H9 (cell line): ENCODE data around the gene WSCD2. TPM values are rescaled to one million over a fixed set of nuclear protein-coding genes. Genes with fewer than 3 reads are reported as not detected.
A peak's percentile ranks its signal among the peaks of the same experiment; 100 is the strongest.

Experiments
- DNase-seq: peaks from one replicate; pipeline ENCODE4 v3.0.0-alpha.2; 2017
- H2AFZ ChIP-seq: one replicate; pipeline ENCODE4 v1.6.1; 2013; ENCODE audit warnings: mild to moderate bottlenecking, low read length, control low read depth, moderate library complexity
- H2AK5ac ChIP-seq: 2 replicates; pipeline ENCODE4 v1.6.1; 2013; ENCODE audit warnings: low read length, control low read depth, mixed read lengths; ENCODE audit not compliant: insufficient read length
- H2BK120ac ChIP-seq: one replicate; pipeline ENCODE4 v1.6.1; 2013; ENCODE audit warnings: low read depth, mild to moderate bottlenecking, low read length, control low read depth, inconsistent platforms; ENCODE audit not compliant: poor library complexity, severe bottlenecking
- H2BK12ac ChIP-seq: 2 replicates; pipeline ENCODE4 v1.6.1; 2013; ENCODE audit warnings: low read length, control low read depth, mixed read lengths, low read depth; ENCODE audit not compliant: insufficient read length
- H2BK15ac ChIP-seq: 2 replicates; pipeline ENCODE4 v1.6.1; 2013; ENCODE audit warnings: low read depth, low read length, control low read depth
- H2BK20ac ChIP-seq: one replicate; pipeline ENCODE4 v1.6.1; 2013; ENCODE audit warnings: low read depth, mild to moderate bottlenecking, low read length, control low read depth, inconsistent platforms; ENCODE audit not compliant: poor library complexity, severe bottlenecking
- H2BK5ac ChIP-seq: 2 replicates; pipeline ENCODE4 v1.6.1; 2013; ENCODE audit warnings: low read length, control low read depth, mixed read lengths; ENCODE audit not compliant: insufficient read length
- H3K14ac ChIP-seq: 2 replicates; pipeline ENCODE4 v1.6.1; 2013; ENCODE audit warnings: low read length, control low read depth; ENCODE audit not compliant: insufficient read depth
- H3K18ac ChIP-seq: 2 replicates; pipeline ENCODE4 v1.6.1; 2013; ENCODE audit warnings: low read depth, mild to moderate bottlenecking, mixed read lengths, low read length, control low read depth; ENCODE audit not compliant: insufficient read length
- H3K23ac ChIP-seq: 2 replicates; pipeline ENCODE4 v1.6.1; 2013; ENCODE audit warnings: low read length, control low read depth, mixed read lengths, low read depth; ENCODE audit not compliant: insufficient read length
- H3K23me2 ChIP-seq: 2 replicates; pipeline ENCODE4 v1.6.1; 2013; ENCODE audit warnings: low read depth, mild to moderate bottlenecking, mixed read lengths, low read length, control low read depth; ENCODE audit not compliant: insufficient read length, poor library complexity, severe bottlenecking
- H3K27ac ChIP-seq: 2 replicates; pipeline ENCODE4 v1.5.1; 2013; ENCODE audit warnings: low read length, control low read depth, mixed read lengths, low read depth; ENCODE audit not compliant: insufficient read length
- H3K27me3 ChIP-seq: 2 replicates; pipeline ENCODE4 v1.6.1; 2013; ENCODE audit warnings: low read length, control low read depth, inconsistent platforms; ENCODE audit not compliant: insufficient read depth
- H3K4ac ChIP-seq: 2 replicates; pipeline ENCODE4 v1.6.1; 2013; ENCODE audit warnings: low read depth, mild to moderate bottlenecking, control low read depth, inconsistent platforms, low read length, moderate library complexity
- H3K4me1 ChIP-seq: 2 replicates; pipeline ENCODE4 v1.6.1; 2013; ENCODE audit warnings: low read length, control low read depth, inconsistent platforms; ENCODE audit not compliant: insufficient read depth
- H3K4me2 ChIP-seq: 2 replicates; pipeline ENCODE4 v1.6.1; 2013; ENCODE audit warnings: low read length, control low read depth, mixed read lengths; ENCODE audit not compliant: insufficient read length, insufficient read depth
- H3K56ac ChIP-seq: 2 replicates; pipeline ENCODE4 v1.6.1; 2013; ENCODE audit warnings: low read depth, mild to moderate bottlenecking, mixed read lengths, low read length, control low read depth; ENCODE audit not compliant: insufficient read length
- H3K79me1 ChIP-seq: 2 replicates; pipeline ENCODE4 v1.6.1; 2013; ENCODE audit warnings: low read depth, mild to moderate bottlenecking, moderate library complexity, low read length, control low read depth, inconsistent platforms; ENCODE audit not compliant: insufficient read depth, poor library complexity, severe bottlenecking
- H3K79me2 ChIP-seq: 2 replicates; pipeline ENCODE4 v1.6.1; 2013; ENCODE audit warnings: low read length, control low read depth, inconsistent platforms; ENCODE audit not compliant: insufficient read depth
- H3K9ac ChIP-seq: 2 replicates; pipeline ENCODE4 v1.6.1; 2013; ENCODE audit warnings: low read length, control low read depth, mixed read lengths; ENCODE audit not compliant: insufficient read length; ENCODE audit errors: extremely low read depth
- H3K9me3 ChIP-seq: one replicate; pipeline ENCODE4 v1.6.1; 2013; ENCODE audit warnings: low read depth, low read length, inconsistent platforms; ENCODE audit not compliant: control insufficient read depth
- H3T11ph ChIP-seq: one replicate; pipeline ENCODE4 v1.6.1; 2013; ENCODE audit warnings: mild to moderate bottlenecking, low read length, control low read depth, inconsistent platforms
- H4K20me1 ChIP-seq: one replicate; pipeline ENCODE4 v1.6.1; 2013; ENCODE audit not compliant: control insufficient read depth, insufficient read length, insufficient read depth
- H4K5ac ChIP-seq: 2 replicates; pipeline ENCODE4 v1.6.1; 2013; ENCODE audit warnings: low read depth, mild to moderate bottlenecking, mixed read lengths, low read length, control low read depth; ENCODE audit not compliant: insufficient read length
- H4K8ac ChIP-seq: replicated peaks from 2 replicates; pipeline ENCODE4 v1.6.1; 2013; ENCODE audit warnings: low read length, control low read depth, mixed read lengths, low read depth; ENCODE audit not compliant: insufficient read length
- H4K91ac ChIP-seq: 2 replicates; pipeline ENCODE4 v1.6.1; 2013; ENCODE audit warnings: low read depth, mild to moderate bottlenecking, moderate library complexity, mixed read lengths, low read length, control low read depth; ENCODE audit not compliant: insufficient read length
- H3K27ac Mint-ChIP-seq, 3 experiments: 2 replicates in 2 of 3; 3 replicates in 1 of 3; pipeline ENCODE4 v1.8.0; 2020 to 2021; ENCODE audit warnings: mixed read lengths in 3 of 3, mild to moderate bottlenecking in 1 of 3, moderate library complexity in 1 of 3
- H3K27me3 Mint-ChIP-seq: 2 replicates; pipeline ENCODE4 v1.8.0; 2021; ENCODE audit warnings: low read depth, mild to moderate bottlenecking, moderate library complexity, mixed read lengths
- H3K36me3 Mint-ChIP-seq, 3 experiments: 2 replicates in 2 of 3; 3 replicates in 1 of 3; pipeline ENCODE4 v1.8.0; 2020 to 2021; ENCODE audit warnings: low read depth in 3 of 3, mixed read lengths in 3 of 3; ENCODE audit not compliant: insufficient read depth in 1 of 3
- H3K4me1 Mint-ChIP-seq, 2 experiments: 2 replicates each; pipeline ENCODE4 v1.8.0; 2020; ENCODE audit warnings: mixed read lengths in 2 of 2
- H3K4me3 Mint-ChIP-seq, 2 experiments: 2 replicates in 1 of 2; 3 replicates in 1 of 2; pipeline ENCODE4 v1.8.0; 2020 to 2021; ENCODE audit warnings: mild to moderate bottlenecking in 2 of 2, mixed read lengths in 2 of 2, moderate library complexity in 1 of 2
- H3K9me3 Mint-ChIP-seq, 2 experiments: 2 replicates in 1 of 2; 3 replicates in 1 of 2; pipeline ENCODE4 v1.8.0; 2020; ENCODE audit warnings: mild to moderate bottlenecking in 2 of 2, mixed read lengths in 2 of 2, moderate library complexity in 1 of 2
- CTCF ChIP-seq: fragments of 200-600 bp; sonication (generic); conservative IDR thresholded peaks from 3 replicates; pipeline ENCODE4 v1.8.0; 2021; ENCODE audit warnings: antibody characterized with exemption, mild to moderate bottlenecking
- WGBS: extraction: QIAGEN DNeasy Blood & Tissue Kit; methylation state at CpG from one replicate; pipeline ENCODE4 v1.1.7; 2013; ENCODE audit warnings: missing lambda C conversion rate, low lambda C conversion rate, mixed read lengths; ENCODE audit not compliant: insufficient read length; ENCODE audit errors: extremely low coverage; 5-methylcytosine and 5-hydroxymethylcytosine counted together
- total RNA-seq: library from RNA; stranded (reverse); gene quantifications from 2 replicates; pipeline ENCODE4 v1.2.1, GENCODE V29; 2021

The WSCD2 gene
- total RNA-seq, 1 experiment from 2014 or later = 0.92 TPM

GRCh38 chr12:108141600-108142130 lies 12.6 kb downstream of the WSCD2 start:
- no CpG with 5 or more reads among the region's 4 CpGs for WGBS
- Mint-ChIP-seq H3K4me1 (peaks cover 52 to 60% of the 10 kb centered on the region in 2 experiments), H3K27ac (peak overlapping the region; percentile 35 to 94 (median 82); a peak in 4 of 7 replicates), H3K36me3 (peaks cover 0 to 4% (median 0%) of the 10 kb centered on the region in 3 experiments; a peak in 2 of 7 replicates), H3K9me3 (no peaks in the 10 kb centered on the region), H3K27me3 (no peaks in the 10 kb centered on the region; the same call in 1 of the 2 replicates), H3K4me3 (no peak overlapping the region)
- Histone ChIP-seq H3K56ac (no peak overlapping the region), H4K20me1 (no peaks in the 10 kb centered on the region), H3K79me2 (no peaks in the 10 kb centered on the region), H3K4me1 (peaks cover 4% of the 10 kb centered on the region; the same call in 1 of the 2 replicates), H4K8ac (no peak overlapping the region), H4K91ac (no peak overlapping the region), H3K9ac (no peak overlapping the region), H2AK5ac (no peak overlapping the region), H3K18ac (no peak overlapping the region), H3K4me2 (no peak overlapping the region), H2BK12ac (no peak overlapping the region), H3K27me3 (no peaks in the 10 kb centered on the region; the same call in 1 of the 2 replicates), H2BK120ac (no peak overlapping the region), H2BK20ac (no peak overlapping the region), H3K27ac (no peak overlapping the region), H3K14ac (no peak overlapping the region), H2AFZ (no peak overlapping the region), H3T11ph (no peak overlapping the region), H3K4ac (no peak overlapping the region), H4K5ac (no peak overlapping the region), H3K23ac (no peak overlapping the region), H3K79me1 (no peaks in the 10 kb centered on the region), H2BK5ac (no peak overlapping the region), H3K23me2 (no peaks in the 10 kb centered on the region), H2BK15ac (no peak overlapping the region), H3K9me3 (no peaks in the 10 kb centered on the region)
- TF ChIP-seq CTCF = no peak
- DNase-seq = no peak
